HepG2 (cell line): ENCODE results near the gene CELF5. TPM values are rescaled to one million over a fixed set of nuclear protein-coding genes. Genes with fewer than 3 reads are reported as not detected.

Experiments
- BORCS8-MEF2B ChIP-seq: sonication (generic); formaldehyde crosslinking; IDR thresholded peaks from 2 replicates; pipeline ENCODE4 v1.8.0; 2022; ENCODE audit warnings: mild to moderate bottlenecking, missing genetic modification reagents
- BRD4 ChIP-seq: sonication (generic); formaldehyde crosslinking; IDR thresholded peaks from 2 replicates; pipeline ENCODE4 v1.4.0; 2020; ENCODE audit warnings: missing genetic modification reagents
- CBX1 ChIP-seq: IDR thresholded peaks from one replicate; pipeline ENCODE4 v1.6.1; 2016; ENCODE audit warnings: antibody characterized with exemption, low read depth
- CHD2 ChIP-seq: IDR thresholded peaks from 2 replicates; pipeline ENCODE4 v1.6.1; 2011; ENCODE audit warnings: low read depth, low read length, improper control_type of control experiment
- EZH2 ChIP-seq: conservative IDR thresholded peaks from 2 replicates; pipeline ENCODE4 v1.6.1; 2012; ENCODE audit warnings: mild to moderate bottlenecking, low read depth, low read length, moderate library complexity
- HNRNPLL ChIP-seq: fragments of 200-400 bp; formaldehyde crosslinking; IDR thresholded peaks from 2 replicates; pipeline ENCODE4 v1.6.1; 2017; ENCODE audit warnings: mild to moderate bottlenecking, low read depth, low read length; ENCODE audit not compliant: poor library complexity, severe bottlenecking
- KLF12 ChIP-seq: sonication (generic); formaldehyde crosslinking; IDR thresholded peaks from 2 replicates; pipeline ENCODE4 v1.4.0; 2020; ENCODE audit warnings: missing genetic modification reagents, borderline replicate concordance
- MIXL1 ChIP-seq: IDR thresholded peaks from 2 replicates; pipeline ENCODE4 v1.6.1; 2016
- RARG ChIP-seq: sonication (generic); formaldehyde crosslinking; IDR thresholded peaks from 2 replicates; pipeline ENCODE4 v1.4.0; 2020; ENCODE audit warnings: low read depth, mild to moderate bottlenecking, missing genetic modification reagents
- SRSF1 ChIP-seq: fragments of 200-400 bp; formaldehyde crosslinking; optimal IDR thresholded peaks from 2 replicates; pipeline ENCODE3; 2017; ENCODE audit warnings: mild to moderate bottlenecking, low read depth, low read length, moderate library complexity
- TBX2 ChIP-seq: sonication (generic); formaldehyde crosslinking; IDR thresholded peaks from 2 replicates; pipeline ENCODE4 v1.5.0; 2020; ENCODE audit warnings: missing genetic modification reagents, mild to moderate bottlenecking, borderline replicate concordance
- TEAD3 ChIP-seq: optimal IDR thresholded peaks from 2 replicates; pipeline ENCODE3; 2016; ENCODE audit warnings: borderline replicate concordance
- ZNF160 ChIP-seq: sonication (generic); formaldehyde crosslinking; IDR thresholded peaks from 2 replicates; pipeline ENCODE4 v1.8.0; 2022; ENCODE audit warnings: mild to moderate bottlenecking, inconsistent platforms, missing genetic modification reagents
- ZNF678 ChIP-seq: sonication (generic); formaldehyde crosslinking; IDR thresholded peaks from 2 replicates; pipeline ENCODE4 v1.4.0; 2020; ENCODE audit warnings: mild to moderate bottlenecking, missing genetic modification reagents
- ZNF781 ChIP-seq: sonication (generic); formaldehyde crosslinking; IDR thresholded peaks from 2 replicates; pipeline ENCODE4 v1.5.1; 2020; ENCODE audit warnings: borderline replicate concordance, mild to moderate bottlenecking, missing genetic modification reagents; ENCODE audit errors: not compliant biosample characterization
- ZSCAN12 ChIP-seq: sonication (generic); formaldehyde crosslinking; IDR thresholded peaks from 2 replicates; pipeline ENCODE4 v1.9.0; 2021; ENCODE audit warnings: mild to moderate bottlenecking, missing genetic modification reagents
- polyA plus RNA-seq, 8 experiments: library from polyadenylated mRNA; depleted of rRNA in 3 of 8; stranded (reverse) in 7 of 8; unstranded in 1 of 8; fragments of >200 nt; fragmentation: Illumina TruSeq in 4 of 8; extraction: Trizol in 4 of 8; gene quantifications; 2 replicates each; pipeline versions ENCODE4 v1.2.1 to v1.2.3, GENCODE V29; 2011 to 2016; ENCODE audit warnings: low read depth in 4 of 8, missing spikeins in 1 of 8, mixed read lengths in 1 of 8; ENCODE audit not compliant: insufficient read depth in 1 of 8
- total RNA-seq, 5 experiments: library from RNA; depleted of rRNA; stranded (reverse); fragments of >200 nt; fragmentation: Illumina TruSeq; extraction: Trizol; gene quantifications; 2 replicates each; pipeline ENCODE4 v1.2.3, GENCODE V29; 2016; ENCODE audit warnings: low read depth in 1 of 5
- TF ChIP-seq, protein P1 (sequence below): sonication (generic); formaldehyde crosslinking; conservative IDR thresholded peaks from 2 replicates; pipeline ENCODE4 v1.4.0; 2020; ENCODE audit warnings: missing genetic modification reagents
- TF ChIP-seq, protein P2 (sequence below): sonication (generic); formaldehyde crosslinking; IDR thresholded peaks from 2 replicates; pipeline ENCODE4 v1.8.0; 2022; ENCODE audit warnings: missing genetic modification reagents, low read depth, mild to moderate bottlenecking, borderline replicate concordance
- TF ChIP-seq, protein P3 (sequence below): sonication (generic); formaldehyde crosslinking; IDR thresholded peaks from 2 replicates; pipeline ENCODE4 v1.4.0; 2020; ENCODE audit warnings: missing genetic modification reagents
- TF ChIP-seq, protein P4 (sequence below): sonication (generic); formaldehyde crosslinking; IDR thresholded peaks from 2 replicates; pipeline ENCODE4 v1.4.0; 2020; ENCODE audit warnings: low read depth, mild to moderate bottlenecking, missing genetic modification reagents

The CELF5 gene
- total and polyA plus RNA-seq, 2 of the 13 experiments (the other 11 are each of a cell fraction or from before 2014, with no cell fraction given): 0.31 to 0.84 TPM

DNA sequence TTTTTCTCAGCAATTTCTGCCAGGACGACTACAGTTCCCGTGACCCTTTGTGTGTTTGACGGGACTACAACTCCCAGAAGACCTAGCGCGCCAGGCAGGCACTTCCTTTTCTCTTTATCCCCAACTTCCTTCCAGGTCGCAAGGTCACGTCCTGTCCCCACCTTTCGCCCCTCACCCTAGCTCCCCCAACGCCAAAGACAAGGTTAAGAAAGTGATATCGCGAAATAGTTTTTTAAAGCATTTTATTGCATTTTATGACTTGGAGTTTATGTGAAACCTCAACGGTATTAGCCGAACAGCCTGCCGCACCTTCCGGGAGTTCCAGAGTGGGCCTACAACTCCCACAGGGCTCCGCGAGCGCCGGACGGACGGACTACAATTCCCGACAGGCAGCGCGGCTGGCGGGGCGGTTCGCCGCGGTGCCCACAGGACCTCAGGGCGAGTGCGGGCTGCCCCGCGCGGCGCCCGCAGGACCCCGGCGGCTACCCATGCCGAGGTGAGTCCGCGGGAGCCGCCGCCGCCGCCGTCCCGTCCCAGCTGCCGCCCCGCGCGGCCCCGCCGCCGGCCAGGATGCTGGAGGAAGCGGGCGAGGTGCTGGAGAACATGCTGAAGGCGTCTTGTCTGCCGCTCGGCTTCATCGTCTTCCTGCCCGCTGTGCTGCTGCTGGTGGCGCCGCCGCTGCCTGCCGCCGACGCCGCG lies 38.9 kb upstream of the CELF5 start, which contains the start of gene NCLN (continued):
- TF ChIP-seq, protein P1, sequence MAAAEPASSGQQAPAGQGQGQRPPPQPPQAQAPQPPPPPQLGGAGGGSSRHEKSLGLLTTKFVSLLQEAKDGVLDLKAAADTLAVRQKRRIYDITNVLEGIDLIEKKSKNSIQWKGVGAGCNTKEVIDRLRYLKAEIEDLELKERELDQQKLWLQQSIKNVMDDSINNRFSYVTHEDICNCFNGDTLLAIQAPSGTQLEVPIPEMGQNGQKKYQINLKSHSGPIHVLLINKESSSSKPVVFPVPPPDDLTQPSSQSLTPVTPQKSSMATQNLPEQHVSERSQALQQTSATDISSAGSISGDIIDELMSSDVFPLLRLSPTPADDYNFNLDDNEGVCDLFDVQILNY (CRISPR knock-in tag): no peak; the same call in 1 of the 2 replicates
- TF ChIP-seq CHD2: 0 out of 2 replicates have a peak, but pooled peaks have one; percentile 13
- TF ChIP-seq, protein P2, sequence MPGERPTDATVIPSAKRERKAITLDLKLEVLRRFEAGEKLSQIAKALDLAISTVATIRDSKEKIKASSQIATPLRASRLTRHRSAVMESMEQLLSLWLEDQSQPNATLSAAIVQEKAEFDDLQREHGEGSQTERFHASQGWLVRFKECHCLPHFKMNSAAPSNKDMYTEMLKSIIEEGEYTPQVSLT: no peak
- TF ChIP-seq TBX2 (CRISPR knock-in tag): no peak
- TF ChIP-seq ZNF678: peak; percentile 90; the same call in 1 of the 2 replicates
- no peak for TF ChIP-seq EZH2
- TF ChIP-seq, protein P3, sequence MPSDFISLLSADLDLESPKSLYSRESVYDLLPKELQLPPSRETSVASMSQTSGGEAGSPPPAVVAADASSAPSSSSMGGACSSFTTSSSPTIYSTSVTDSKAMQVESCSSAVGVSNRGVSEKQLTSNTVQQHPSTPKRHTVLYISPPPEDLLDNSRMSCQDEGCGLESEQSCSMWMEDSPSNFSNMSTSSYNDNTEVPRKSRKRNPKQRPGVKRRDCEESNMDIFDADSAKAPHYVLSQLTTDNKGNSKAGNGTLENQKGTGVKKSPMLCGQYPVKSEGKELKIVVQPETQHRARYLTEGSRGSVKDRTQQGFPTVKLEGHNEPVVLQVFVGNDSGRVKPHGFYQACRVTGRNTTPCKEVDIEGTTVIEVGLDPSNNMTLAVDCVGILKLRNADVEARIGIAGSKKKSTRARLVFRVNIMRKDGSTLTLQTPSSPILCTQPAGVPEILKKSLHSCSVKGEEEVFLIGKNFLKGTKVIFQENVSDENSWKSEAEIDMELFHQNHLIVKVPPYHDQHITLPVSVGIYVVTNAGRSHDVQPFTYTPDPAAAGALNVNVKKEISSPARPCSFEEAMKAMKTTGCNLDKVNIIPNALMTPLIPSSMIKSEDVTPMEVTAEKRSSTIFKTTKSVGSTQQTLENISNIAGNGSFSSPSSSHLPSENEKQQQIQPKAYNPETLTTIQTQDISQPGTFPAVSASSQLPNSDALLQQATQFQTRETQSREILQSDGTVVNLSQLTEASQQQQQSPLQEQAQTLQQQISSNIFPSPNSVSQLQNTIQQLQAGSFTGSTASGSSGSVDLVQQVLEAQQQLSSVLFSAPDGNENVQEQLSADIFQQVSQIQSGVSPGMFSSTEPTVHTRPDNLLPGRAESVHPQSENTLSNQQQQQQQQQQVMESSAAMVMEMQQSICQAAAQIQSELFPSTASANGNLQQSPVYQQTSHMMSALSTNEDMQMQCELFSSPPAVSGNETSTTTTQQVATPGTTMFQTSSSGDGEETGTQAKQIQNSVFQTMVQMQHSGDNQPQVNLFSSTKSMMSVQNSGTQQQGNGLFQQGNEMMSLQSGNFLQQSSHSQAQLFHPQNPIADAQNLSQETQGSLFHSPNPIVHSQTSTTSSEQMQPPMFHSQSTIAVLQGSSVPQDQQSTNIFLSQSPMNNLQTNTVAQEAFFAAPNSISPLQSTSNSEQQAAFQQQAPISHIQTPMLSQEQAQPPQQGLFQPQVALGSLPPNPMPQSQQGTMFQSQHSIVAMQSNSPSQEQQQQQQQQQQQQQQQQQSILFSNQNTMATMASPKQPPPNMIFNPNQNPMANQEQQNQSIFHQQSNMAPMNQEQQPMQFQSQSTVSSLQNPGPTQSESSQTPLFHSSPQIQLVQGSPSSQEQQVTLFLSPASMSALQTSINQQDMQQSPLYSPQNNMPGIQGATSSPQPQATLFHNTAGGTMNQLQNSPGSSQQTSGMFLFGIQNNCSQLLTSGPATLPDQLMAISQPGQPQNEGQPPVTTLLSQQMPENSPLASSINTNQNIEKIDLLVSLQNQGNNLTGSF (CRISPR knock-in tag): no peak
- TF ChIP-seq ZNF160 (CRISPR knock-in tag): no peak
- TF ChIP-seq TEAD3 (CRISPR knock-in tag): peak; percentile 17
- no peak for TF ChIP-seq ZSCAN12 (CRISPR knock-in tag)
- no peak for TF ChIP-seq BORCS8-MEF2B (CRISPR knock-in tag)
- no peak for TF ChIP-seq MIXL1 (CRISPR knock-in tag)
- TF ChIP-seq, protein P4, sequence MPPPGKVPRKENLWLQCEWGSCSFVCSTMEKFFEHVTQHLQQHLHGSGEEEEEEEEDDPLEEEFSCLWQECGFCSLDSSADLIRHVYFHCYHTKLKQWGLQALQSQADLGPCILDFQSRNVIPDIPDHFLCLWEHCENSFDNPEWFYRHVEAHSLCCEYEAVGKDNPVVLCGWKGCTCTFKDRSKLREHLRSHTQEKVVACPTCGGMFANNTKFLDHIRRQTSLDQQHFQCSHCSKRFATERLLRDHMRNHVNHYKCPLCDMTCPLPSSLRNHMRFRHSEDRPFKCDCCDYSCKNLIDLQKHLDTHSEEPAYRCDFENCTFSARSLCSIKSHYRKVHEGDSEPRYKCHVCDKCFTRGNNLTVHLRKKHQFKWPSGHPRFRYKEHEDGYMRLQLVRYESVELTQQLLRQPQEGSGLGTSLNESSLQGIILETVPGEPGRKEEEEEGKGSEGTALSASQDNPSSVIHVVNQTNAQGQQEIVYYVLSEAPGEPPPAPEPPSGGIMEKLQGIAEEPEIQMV: no peak
- no peak for TF ChIP-seq ZNF781 (CRISPR knock-in tag)
- no peak for TF ChIP-seq HNRNPLL
- no peak for TF ChIP-seq SRSF1
- TF ChIP-seq CBX1: no peak
- TF ChIP-seq KLF12 (CRISPR knock-in tag): peak; percentile 26; the same call in 1 of the 2 replicates
- no peak for TF ChIP-seq RARG
- TF ChIP-seq BRD4 (CRISPR knock-in tag): no peak
